Kidney capillary endothelial cell (primary cell): ENCODE data around the gene TNP2.
"Not testable (repeated sequence)": the region's sequence is repeated elsewhere in the genome, so short reads cannot be mapped to it uniquely, and the experiment has no call there.

Source experiments
- DNase-seq: peaks from one replicate; pipeline ENCODE4 v3.0.0-alpha.2; 2018; ENCODE audit warnings: low spot score

The TNP2 gene

DNA sequence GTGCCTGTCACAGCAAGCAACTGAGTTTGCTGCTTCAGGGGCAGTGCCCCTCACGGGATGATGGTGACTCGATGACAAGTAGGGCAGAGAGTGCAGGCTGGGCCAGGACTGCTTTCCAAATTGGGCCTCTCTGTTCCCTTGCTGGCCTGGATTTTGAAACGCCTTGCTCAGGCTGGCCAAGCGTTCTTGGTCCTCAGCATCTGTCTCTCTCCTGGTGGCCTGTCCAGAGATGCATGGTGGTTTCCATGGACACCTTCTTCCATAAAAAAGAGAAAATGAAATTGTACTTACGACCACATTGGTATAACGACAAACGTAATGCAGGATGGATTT, 31.4 kb upstream of the TNP2 start:
- DNase-seq, result no peak

DNA sequence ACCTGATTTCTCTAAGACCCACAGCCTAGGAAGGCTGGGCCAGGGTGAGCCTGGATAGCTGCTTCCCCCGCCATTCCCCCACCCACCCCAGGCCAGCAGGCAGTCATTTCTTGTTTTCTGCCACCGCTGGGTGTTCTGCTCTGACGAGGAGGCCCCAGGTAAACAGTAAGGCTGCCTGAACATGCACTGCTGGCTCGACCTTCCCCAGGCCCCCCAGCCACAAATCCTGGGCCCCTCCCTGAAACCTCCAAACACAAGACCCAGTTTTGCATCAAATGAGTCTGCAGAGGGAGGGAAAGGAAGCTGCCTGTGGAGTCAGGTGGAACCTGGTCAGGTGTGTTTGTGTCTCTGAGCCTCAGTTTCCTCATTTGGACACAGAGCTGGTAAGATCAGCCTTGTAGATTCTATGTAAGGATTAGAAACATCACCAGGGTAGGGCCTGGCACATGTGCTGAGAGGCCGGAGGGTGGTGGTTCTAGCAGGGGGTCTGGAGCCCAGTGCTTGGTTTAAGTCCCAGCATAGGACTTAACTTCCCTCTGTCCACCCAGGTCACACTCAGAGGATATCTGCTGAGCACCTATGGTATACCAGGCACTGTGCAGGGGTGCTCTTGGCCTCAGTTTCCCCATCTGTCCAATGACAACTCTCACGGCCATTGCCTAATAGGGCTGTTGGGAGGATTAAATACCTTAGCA, 30.9 kb upstream of the TNP2 start:
- DNase-seq, result no peak

DNA sequence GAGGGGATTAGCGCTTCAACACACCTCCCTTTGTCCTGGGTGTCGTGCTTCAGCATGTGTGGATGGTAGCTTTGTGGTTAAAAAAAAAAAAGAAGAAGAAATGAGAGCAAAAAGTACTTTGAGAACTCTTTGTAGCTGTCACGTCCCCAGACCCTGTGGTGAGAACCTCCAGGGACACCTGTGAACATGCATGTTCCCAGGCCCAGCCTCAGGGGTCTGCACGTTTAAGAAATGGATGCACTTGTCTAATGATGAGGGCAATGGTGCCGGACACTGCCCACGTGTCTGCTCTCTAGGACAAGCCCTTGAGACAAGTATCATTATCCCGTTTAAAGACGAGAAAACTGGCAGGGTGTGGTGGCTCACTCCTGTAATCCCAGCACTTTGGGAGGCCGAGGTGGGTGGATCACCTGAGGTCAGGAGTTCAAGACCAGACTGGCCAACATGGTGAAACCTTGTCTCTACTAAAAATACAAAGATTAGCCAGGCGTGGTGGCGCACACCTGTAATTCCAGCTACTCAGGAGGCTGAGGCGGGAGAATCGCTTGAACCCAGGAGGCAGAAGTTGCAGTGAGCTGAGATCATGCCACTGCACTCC, 29.9 kb upstream of the TNP2 start:
- not testable (repeated sequence) for DNase-seq

DNA sequence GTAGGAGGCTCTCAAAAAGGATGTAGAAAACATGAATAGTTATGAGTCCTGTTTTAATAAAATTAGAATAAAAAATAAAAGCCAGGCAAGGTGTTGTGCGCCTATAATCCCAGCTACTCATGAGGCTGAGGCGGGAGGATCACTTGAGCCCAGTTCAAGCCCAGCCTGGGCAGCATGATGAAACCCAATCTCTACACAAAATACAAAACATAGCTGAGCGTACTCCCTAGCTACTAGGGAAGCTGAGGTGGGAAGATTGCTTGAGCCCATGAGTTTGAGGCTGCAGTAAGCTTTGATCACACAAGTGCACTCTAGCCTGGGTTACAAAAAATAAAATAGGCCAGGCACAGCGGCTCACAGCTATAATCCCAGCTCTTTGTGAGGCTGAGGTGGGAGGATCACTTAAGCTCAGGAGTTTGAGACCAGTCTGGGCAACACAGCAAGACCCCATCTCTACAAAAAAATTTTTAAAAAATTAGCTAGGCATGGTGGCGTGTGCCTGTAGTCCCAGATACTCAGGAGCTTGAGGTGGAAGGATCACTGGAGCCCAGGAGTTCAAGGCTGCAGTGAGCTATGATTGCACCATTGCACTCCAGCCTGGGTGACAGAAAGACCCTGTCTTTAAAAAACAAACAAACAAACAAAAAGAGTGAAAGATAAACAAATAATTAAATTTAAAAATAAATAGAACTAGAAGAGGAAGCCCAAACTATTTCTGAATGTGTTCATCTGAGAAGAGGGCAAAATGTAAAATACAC, 29.2 kb upstream of the TNP2 start:
- DNase-seq, result no peak

DNA sequence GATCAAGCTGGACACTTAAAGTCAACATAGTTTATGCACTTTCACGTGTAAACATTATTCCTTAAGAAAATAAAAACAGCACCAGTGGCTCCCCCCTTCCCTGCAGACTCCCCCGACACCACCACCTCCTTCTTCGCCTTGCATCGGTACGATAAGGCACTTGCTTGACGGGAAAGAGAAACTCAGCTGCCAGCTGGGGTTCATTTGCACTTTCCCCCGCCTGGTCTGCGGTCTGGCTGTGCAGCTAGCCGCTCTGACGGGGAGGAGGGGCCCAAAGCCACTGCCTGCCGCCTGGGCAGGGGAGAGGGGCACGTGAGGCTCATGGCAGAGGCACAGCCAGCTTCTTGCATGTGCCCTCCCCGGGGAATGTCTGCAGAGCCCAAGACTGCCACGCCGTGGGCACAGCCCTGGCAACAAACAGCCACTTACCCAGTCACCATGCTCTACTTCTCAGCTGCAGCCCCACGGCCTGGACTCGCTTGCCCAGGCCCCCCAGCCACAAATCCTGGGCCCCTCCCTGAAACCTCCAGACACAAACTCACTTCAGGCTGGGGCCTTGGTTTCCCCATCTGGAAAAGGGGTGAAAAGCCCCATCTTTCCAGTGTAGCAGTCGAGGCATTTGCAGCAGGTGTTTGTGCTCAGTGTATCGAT, 28.5 kb upstream of the TNP2 start:
- no peak for DNase-seq

DNA sequence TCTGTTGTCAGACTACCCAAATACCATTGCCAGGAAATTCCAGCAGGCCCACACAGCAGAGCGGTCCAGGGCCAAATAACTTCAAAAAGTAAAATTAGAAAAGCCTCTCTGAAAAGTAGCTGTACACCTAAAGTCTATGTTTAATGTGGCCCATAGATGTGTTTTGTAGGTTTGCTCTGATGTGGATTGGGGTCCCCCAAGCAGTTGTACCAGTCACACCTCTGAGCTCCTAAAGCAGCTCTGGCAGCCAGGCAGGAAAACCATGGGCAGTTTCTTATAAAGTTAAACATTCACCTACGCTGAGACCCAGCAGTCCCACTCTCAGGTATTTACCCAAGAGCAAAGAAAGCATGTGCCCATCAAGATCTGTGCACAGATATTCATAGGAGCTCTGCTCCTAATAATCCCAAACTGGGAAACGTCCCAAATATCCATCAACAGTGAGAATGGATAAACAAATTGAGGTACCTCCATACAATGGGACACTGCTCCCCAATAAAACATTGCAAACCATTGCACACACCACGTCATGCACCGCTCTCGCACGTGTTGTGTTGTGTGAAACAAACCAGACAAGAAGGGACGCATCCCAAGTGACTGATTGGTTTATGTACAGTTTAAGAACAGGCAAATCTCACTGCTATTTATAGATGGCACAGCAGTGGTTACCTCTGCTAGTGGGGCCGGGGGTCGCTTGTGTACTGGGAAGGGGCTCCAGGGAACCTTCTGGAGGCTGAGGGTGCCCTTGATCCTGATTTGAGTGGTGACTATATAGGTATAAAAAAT, 27.8 kb upstream of the TNP2 start:
- no peak for DNase-seq

DNA sequence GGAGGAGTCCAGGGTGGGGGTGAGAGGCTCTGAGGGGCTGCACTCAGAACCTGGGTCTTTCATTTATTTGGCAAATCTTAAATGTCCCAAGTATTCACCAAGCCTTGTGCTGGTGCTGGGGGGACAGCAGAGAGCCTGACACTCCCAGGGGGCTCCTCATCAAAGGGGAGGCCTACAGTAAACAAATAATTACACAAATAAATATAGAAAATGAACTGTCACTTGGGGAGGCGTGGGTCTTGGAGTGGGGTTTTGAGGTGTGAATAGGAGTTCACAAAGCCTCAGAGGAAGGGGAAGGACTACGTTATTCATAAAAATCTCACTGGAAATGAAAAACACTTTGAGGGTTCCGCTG, 27.2 kb upstream of the TNP2 start:
- no peak for DNase-seq

DNA sequence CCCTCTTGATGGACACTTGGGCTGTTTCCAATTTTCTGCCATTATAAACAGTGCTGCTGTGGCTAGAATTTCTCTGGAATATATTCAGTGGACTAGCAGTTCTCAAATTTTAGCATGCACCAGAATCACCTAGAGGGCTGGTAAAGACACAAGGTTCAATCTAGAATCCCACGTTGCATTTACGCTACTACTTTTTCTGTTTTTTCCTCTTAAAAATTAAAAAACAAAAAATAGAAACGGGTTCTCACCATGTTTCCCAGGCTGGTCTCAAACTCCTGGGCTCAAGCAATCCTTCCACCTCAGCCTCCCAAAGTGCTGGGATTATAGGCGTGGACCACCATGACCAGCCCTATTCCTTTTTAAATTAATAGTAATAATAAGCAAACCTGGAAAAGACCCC, 26.5 kb upstream of the TNP2 start:
- no peak for DNase-seq

DNA sequence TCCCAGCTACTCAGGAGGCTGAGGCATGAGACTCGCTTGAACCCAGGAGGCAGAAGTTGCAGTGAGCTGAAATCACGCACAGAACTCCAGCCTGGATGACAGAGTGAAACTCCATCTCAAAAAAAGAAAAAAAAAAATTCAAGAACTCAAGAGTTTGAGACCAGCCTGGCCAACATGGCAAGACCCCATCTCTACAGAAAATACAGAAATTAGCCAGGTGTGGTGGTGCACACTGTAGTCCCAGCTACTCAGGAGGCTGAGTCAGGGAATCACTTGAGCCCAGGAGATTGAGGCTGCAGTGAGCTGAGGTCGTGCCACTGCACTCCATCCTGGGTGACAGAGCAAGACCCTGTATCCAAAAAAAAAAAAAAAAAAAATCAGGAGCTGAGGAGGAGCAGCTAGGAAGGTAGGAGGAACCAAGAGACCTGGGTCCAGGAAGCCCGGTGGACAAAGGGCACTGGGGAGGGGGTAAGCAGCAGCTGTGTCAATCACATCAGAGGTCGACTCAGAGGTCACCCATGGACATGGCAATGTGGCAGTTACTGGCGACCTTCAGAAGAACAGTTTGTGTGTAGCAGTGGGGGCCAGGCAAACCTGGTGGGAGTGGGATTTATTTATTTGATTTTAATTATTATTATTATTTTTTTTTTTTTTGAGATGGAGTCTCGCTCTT, 23.1 kb upstream of the TNP2 start:
- DNase-seq, result no peak

DNA sequence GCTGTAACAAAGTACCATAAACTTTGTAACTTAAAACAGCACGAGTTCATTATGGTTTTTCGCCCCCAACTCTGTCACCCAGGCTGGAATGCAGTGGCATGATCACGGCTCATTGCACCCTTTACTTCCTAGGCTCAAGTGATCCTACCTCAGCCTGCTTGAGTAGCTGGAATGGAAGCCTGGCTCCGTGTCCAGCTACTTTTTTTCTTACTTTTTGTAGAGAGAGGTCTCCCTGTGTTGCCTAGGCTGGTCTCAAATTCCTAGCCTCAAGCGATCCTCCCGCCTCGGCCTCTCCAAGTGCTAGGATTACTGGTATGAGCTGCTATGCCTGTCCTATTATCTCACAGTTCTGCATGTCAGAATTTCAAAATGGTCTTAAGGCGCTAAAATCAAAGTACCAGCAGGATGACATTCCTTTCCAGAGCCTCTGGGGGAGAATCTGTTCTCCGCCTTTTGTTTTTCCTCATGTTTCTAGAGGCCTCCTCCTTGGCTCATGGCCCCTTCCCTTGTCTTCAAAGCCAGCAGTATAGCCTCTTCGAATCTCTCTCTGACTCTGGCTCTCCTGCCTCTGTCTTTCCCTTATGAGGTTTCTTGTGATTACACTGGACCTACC, 22.1 kb upstream of the TNP2 start:
- no peak for DNase-seq

DNA sequence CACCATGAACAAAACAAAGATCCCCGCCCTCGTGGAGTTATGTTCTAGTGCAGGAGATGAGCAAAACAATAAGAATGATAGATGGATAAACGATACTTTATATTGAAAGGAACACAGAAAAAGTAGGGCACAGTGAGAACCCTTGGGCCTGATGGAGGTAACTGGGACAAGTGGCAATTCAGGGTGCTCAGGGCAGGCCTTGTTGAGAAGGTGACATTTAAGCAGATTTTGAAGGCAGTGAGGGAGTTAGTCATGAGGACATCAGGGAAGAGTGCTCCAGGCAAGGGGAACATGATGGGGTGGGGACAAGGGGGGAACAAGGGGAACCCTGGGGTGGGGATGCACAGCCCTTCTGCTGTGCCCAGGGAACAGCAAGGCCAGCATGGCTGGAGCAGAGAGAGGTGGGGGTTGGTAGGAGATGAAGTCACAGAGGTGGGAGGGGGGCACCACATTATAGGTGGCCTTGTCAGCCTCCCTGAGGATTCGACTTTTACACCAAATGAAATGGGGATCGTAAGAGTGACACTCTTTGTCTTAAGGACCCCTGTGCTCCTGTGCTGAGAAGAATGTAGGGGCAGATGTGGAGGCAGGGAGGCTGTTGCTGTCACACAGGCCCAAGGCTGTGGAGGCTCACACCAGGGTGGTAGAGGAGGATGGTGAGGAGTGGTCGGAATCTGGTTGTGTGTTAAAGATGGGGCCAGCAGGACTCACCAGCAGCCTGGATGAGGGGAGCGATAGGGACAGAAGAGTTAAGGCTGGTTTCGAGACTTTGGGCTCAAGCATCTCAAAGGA, 21.2 kb upstream of the TNP2 start:
- no peak for DNase-seq

DNA sequence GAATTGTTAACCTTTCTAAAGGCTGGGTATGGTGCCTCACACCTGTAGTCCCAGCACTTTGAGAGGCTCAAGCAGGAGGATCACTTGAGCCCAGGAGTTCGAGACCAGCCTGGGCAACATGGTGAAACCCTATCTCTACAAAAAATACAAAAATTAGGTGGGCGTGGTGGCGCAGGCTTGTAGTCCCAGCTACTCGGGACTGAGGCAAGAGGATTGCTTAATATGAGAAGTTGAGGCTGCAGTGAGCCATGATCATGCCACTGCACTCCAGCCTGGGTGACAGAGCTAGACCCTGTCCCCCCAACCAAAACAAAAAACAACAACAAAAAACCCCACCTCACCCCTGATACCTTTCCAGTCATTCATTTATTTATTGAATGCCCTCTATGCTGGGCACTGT, 20.6 kb upstream of the TNP2 start:
- not testable (repeated sequence) for DNase-seq

DNA sequence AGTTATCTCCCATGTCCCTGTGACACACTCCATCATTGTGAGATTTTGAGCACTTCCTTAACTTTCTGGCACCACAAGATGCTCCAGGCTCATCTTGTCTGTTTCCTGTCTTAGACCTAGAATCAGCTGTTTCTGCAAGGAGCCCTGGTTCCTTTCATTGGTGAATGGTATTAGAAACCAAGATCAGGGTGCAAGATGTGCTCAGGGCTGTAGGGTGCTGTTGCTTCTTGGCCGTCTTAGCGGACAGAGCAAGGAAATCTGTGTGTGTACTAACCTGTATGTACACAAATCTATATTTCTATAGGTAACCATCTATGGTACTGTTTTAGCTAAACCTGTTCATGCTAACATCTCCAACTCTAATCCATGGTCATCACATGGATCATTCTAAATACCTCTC, 20.1 kb upstream of the TNP2 start:
- no peak for DNase-seq

DNA sequence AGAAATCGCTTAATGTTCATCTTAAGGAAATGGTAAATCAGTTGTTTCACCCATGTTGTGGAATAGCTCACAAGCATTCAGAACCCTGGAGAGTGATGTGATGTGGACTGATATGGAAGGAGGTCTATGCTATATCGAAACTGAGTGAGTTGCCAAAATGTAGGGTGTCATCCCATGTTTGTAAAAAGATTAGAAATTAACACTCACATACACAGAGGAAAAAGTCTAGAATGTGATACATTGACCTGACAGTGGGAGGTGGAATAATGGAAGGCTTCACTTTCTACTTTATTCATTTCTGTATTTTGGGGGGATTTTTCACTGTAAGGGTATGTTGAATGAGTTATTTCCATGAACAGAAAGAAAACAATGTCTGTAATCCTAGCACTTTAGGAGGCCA, 16.7 kb upstream of the TNP2 start:
- DNase-seq, result no peak

DNA sequence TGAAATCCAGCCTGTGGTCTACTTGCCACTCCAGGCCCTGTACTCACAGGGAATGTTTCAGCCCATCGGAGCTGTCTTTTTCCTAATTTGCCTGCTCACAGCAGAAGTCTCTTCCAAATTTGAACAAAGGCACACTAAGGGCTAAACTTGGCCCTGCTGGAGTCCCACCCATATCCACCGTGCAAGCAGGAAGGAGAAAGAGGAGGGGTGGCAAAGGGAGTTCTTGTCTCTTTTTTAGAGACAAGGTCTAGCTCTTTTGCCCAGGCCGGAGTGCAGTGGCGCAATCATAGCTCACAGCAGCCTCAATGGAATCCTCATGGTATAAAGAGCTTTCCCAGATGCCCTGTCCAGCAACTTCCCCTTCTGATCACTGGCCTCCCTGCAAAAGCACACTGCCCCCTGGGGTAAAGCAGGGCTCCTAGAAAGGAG, 14.7 kb upstream of the TNP2 start:
- no peak for DNase-seq

DNA sequence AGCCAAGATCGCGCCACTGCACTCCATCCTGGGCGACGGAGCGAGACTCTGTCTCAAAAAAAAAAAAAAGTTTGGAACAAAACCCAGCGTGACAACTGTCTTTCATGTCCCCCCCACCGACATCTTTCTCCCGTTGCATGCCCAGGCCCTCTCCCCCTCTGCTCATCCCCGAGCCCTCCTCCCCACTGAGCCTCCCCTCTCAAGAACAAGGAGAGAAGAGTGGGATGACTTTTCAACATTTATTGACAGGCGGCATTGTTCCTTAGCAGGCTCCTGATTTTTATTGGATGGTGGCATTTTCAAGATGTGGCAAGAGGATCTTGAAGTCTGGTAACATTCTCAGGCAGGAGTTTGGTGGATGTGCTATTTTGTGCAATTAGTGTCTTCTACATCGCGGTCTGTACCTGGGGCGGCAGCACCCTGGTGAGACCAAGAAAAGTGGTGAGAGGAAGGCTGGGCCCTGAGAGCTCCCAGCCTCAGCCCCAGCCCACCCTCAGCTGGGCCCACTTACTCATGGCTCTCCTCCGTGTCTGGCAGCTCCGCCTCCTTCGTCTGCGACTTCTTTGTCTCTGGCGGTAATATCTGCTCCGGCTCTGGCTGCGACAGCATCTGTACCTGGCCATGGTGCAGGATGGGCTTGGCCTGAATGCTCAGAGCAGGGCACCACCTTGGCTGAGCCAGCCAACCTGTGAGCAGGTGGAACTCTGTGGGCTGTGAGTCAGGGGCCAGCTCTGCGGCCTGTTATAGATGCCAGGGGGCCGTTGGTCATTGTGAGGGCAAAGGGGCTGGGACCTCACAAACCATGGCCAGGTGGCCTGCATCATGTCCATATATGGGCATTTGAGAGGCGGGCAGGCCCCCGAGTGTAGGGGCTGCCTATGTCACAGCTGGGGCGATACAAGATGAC, 11.7 kb upstream of the TNP2 start, which contains the start of gene PRM1:
Gene PRM1, minus strand, starts transcription at position 715 of the 907 bp plus-strand sequence. Its CDS starts 92 bp downstream, at position 623.
- no peak for DNase-seq

DNA sequence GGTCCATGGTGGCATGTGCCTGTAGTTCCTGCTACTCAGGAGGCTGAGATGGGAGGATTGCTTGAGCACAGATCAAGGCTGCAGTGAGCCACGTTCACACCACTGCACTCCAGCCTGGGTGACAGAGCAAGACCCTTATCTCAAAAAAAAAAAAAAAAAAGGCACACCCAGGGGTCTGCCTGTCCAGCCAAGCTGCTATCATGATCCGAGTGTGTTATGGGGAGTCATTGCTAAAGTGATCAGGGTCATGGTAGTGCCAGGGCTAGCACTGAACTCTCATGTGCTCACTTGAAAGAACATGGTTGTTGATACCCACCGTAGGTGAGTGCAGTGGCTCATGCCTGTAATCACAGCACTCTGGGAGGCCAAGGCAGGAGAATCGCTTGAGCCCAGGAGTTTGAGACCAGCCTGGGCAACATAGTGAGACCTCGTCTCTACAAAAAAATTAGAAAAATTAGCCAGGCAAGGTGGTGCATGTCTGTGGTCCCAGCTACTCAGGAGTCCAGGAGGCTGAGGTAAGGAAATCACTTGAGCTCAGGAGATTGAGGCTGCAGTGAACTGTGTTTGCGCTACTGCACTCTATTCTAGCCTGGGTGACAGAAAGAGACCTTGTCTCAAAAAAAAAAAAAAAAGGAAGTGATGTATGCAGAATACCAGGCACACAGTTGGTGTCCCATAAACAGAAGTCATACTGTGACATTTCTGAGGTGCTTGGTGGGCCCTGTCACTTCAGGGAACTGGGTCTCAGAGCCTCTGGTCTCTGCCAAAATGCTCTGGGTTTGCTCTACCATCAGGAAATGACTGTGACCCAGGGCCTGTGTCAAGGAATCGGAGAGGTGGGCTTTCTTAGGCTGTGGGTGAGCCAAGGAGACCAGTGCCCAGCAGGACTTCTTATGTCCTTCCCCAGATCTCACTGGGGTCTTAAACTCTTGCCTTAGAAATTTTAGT, 9.8 kb upstream of the TNP2 start:
- no peak for DNase-seq
